ENCODE measurements around the gene SERPIND1.
"Not testable (repeated sequence)": the region's sequence is repeated elsewhere in the genome, so short reads cannot be mapped to it uniquely, and the experiment has no call there.

The SERPIND1 gene

GRCh38 chr22:20746431-20747189 is 27.3 kb upstream of the SERPIND1 start:
- DNase-seq (ENCODE audit: low read depth in 2 of 2) = no peak

- DNase-seq (ENCODE audit: low read depth in 2 of 2) = no peak
These were observed 26.7 kb upstream of the SERPIND1 start for GRCh38 chr22:20747223-20747622.

DNA sequence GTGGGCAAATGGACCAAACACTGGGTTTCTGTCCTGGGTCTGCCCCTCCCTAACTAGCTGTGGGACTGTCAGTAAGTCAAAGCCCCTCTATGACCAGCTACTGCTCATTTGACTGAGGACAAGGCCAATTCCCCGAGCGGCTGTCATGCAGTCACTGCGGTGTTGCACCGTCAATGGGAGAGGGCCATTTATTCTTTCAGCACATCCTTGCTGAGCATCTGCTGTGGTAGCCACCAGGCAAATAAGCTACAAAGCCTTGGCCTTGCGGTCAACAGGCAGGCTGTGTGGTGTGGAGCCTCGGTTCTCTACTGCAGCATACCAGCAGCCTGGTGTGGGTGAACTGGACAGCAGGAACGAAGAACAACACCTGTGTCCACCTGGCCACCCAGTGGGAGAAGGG is 25.8 kb upstream of the SERPIND1 start:
- DNase-seq (ENCODE audit: low read depth in 2 of 2) = no peak

- no peak for DNase-seq (ENCODE audit: low read depth in 2 of 2)
These were observed 25.0 kb upstream of the SERPIND1 start for GRCh38 chr22:20748731-20749428.

DNA sequence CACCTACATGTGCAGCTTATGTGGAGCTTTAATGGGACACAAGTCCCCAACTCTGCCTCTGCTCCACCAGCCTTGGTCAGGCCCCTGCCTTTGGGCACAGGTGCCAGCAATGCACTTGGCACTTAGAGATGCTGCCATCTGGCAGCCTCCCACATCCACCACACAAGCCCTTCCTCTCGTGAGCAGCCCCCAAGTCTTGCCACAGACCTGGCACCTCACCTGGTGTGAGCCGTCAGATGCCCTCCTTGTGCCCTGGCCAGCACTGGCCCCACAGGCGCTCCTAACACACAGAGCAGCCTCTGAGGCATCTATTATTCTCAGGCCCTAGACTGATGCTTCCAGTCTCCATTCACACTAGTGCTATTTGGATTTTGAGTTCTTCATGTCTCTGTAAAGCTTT is 24.5 kb upstream of the SERPIND1 start:
- DNase-seq (ENCODE audit: low read depth in 2 of 2) = no peak

DNA sequence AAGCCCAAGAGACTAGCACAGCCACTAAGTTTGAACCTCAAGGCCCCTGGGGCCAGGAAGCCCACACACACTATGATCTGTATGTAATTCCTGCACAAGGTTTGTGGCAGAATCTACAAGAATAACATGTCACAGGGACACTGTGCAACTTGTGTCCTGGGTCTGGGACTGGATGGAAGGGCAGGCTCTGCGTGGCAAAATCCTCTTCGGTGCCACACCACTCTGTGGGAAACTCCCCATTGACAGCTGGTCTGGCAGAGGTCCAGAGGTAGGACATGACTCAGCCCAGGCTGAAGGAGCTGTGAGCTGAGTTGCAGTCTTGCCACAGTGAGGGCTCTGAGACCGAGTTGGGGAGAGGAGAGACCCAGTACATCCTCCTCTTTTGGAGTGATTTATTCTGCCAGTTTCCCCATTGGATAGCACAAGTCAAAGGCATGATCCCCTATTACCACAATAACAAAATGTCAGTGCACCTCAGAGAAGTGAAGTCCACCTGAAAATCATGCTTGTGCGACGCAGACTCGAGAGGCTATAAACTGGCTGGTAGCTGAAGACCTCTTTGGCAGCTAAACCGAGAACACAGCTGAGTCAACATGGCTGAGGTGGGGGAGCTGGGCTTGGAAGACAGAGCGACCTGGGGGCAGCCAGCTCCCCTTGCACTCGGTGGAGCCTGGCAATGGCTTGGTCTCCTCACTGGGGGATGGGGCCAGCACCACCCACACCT is 23.3 kb upstream of the SERPIND1 start:
- DNase-seq (ENCODE audit: low read depth in 2 of 2) = no peak

DNA sequence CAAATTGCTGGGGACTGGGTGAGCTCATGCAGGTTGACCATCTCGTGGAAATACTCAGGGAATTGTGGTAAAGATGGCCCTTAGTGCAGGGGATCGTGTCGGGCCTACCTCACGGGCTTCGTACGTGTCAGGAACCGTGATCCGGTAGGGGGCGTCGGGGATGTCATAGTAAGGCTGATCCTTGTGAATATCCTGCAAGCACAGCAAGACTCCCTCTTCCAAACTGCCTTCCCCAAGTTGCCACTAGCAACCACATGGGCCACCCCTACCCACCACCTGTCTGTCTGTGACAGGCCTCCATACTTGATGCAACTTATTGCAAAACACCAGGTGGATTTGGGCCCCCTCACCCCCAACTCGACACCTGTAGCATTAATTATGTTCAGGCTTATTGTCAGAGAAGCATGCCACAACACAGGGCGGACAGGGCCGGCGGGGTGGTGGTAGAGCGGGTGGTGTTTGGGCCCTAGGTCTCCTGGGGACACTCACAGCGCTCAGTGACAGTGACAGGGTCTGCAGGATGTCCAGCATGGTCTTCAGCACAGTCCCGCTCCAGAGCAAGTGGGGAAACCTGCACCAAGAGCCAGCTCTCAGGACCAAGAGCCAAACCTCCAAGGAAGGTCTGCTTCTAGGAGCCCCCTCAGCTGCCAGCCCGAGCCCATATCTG is 22.6 kb upstream of the SERPIND1 start:
- DNase-seq (ENCODE audit: low read depth in 2 of 2) = no peak

- no peak for DNase-seq (ENCODE audit: low read depth in 2 of 2)
These were observed 21.7 kb upstream of the SERPIND1 start for GRCh38 chr22:20752104-20752741.

DNA sequence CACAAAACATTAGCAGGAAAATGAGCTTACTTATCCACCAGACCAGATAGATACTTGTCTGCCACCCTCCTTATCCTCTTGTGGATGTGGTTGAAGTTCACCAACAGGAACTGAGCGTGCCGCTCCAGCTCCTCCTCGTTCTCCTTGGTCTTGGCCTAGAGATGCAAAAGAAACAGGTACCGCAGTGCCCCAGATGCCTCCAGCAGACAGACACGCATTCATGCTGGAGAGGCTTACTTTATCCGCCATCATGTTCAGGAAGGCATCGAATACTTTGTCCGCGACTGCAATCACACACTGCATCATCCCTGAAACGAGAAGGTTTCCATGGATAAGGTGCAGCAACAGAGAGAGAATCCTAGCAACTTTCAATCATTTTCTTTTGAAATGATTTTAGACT is 21.0 kb upstream of the SERPIND1 start:
- DNase-seq (ENCODE audit: low read depth in 2 of 2) = no peak

- DNase-seq (ENCODE audit: low read depth in 2 of 2) = no peak
These were observed 17.1 kb upstream of the SERPIND1 start for GRCh38 chr22:20756846-20757245.

- no peak for DNase-seq (ENCODE audit: low read depth in 2 of 2)
These were observed 15.2 kb upstream of the SERPIND1 start for GRCh38 chr22:20758688-20759087.

DNA sequence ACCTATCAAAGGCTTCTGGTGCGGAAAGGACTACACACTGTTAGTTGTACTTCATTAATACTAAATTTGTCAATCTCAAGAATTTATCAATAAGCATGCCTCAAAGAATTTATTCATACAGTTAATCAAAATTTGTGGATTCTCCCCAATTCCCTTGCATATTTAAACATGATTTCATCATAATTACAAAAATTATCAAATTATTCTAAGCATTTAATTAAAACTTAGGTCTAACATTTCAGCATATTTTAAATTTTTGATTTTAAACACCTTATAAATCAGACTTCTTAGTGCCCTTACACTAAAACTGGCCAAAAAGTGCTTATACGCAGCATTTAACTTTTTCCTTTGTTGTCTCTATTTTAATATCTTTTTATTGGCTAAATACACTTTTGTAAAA is 13.8 kb upstream of the SERPIND1 start:
- no peak for DNase-seq (ENCODE audit: low read depth in 2 of 2)

DNA sequence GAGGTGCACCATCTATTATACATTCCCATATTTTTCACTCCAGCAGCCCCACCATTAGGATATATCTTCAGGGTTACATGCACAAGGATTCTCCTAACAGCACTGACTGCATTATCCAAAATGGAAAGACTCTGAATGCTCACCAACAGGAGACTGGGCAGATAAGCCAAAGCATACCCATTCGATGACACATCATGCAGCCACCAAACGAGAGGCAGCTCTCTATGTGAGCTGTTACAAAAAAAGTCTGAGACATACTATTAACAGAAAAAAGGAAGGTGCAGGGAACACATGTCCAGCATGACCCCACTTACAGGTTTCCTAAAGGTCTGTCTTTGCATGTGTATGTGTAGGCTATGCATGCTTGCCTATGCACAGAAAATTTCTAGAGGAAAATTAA is 12.4 kb upstream of the SERPIND1 start:
- DNase-seq (ENCODE audit: low read depth in 2 of 2) = no peak

- DNase-seq (ENCODE audit: low read depth in 2 of 2) = no peak
These were observed 11.6 kb upstream of the SERPIND1 start for GRCh38 chr22:20762233-20762796.

DNA sequence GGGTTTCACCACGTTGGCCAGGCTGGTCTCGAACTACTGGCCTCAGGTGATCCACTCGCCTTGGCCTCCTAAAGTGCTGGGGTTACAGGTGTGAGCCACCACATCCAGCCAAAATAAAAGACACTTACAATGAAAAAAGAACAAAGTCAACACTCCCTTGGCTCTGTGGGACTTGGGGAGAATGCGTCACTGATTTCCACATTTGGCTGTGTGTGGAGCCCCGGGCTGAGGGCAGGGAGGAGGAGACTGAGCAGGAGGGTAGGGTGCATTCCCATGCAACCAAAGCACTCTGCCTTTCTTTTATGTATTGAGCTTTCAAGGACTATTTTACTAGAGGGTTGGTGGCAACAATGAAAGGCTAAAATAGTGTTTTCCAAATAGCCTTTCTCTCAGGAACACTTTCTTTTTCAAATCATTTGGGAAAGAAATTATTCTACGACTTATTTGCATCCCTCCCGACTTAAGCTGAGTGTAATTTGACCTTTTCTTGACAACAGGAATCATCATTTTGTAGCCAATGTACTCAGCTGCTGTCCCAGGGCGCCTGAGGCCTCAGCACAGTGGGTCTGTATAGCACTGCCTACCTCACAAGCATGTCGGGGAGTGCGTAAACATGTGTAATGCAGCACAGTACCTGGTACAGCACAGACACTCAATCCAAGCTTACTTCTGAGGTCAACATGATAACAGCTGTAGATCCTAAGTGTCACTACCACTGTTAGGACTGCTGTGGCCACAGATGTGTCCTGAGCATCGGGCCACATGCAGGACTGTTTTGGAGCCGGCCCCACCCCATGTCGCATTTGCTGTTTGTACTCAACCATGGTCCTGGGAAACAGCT is 10.1 kb upstream of the SERPIND1 start:
- no peak for DNase-seq (ENCODE audit: low read depth in 2 of 2)

- DNase-seq (ENCODE audit: low read depth in 2 of 2) = no peak
These were observed 9.5 kb upstream of the SERPIND1 start for GRCh38 chr22:20764471-20764720.

- no peak for DNase-seq (ENCODE audit: low read depth in 2 of 2)
These were observed 9.2 kb upstream of the SERPIND1 start for GRCh38 chr22:20764729-20765128.

GRCh38 chr22:20765938-20766337 is 8.0 kb upstream of the SERPIND1 start:
- no peak for DNase-seq (ENCODE audit: low read depth in 2 of 2)

DNA sequence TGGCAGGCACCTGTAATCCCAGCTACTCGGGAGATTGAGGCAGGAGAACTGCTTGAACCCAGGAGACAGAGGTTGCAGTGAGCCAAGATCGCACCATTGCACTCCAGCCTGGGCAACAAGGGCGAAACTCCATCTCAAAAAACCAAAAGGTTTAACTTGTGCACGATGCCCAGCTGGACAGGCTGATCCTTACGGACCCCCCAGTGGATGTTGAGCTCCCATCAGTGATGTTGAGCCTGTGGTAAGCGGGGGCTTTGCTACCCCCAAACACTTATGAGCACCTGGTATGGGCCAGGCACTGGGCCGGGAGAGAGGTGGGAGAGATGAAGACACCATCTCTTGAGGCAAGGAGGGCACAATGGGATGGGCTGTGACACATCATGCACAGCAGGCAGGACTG is 7.4 kb upstream of the SERPIND1 start:
- DNase-seq (ENCODE audit: low read depth in 2 of 2) = no peak

- DNase-seq (ENCODE audit: low read depth in 2 of 2) = not testable (repeated sequence)
These were observed 4.5 kb upstream of the SERPIND1 start for GRCh38 chr22:20769496-20769826.

All from stimulated activated CD8-positive, alpha-beta memory T cell treated with anti-CD3 and anti-CD28 coated beads, Interleukin-2, amount 100 ng/mL, for 1 hour (primary cell).